NCI-H187 treated with DMSO at 0.1 percent for 48 hours (cell line): ENCODE results near the gene HDLBP.

ENCODE experiments used
- DNase-seq: peaks from one replicate; lab custom pipeline; 2025; lab: John Stamatoyannopoulos, UW

Gene HDLBP

GRCh38 chr2:241255542-241256167 lies 59.8 kb downstream of the HDLBP start:
- no peak for DNase-seq

GRCh38 chr2:241254904-241255351 lies 60.5 kb downstream of the HDLBP start:
- DNase-seq, result no peak

- no peak for DNase-seq
These were observed 62.5 kb downstream of the HDLBP start for GRCh38 chr2:241252778-241253475.

- DNase-seq, result no peak
These were observed 65.8 kb downstream of the HDLBP start for GRCh38 chr2:241249654-241250053.

- no peak for DNase-seq
These were observed 66.6 kb downstream of the HDLBP start for GRCh38 chr2:241248897-241249296.

- DNase-seq, result no peak
These were observed 67.2 kb downstream of the HDLBP start for GRCh38 chr2:241248289-241248688.

- no peak for DNase-seq
These were observed 71.1 kb downstream of the HDLBP start for GRCh38 chr2:241244368-241244767.

GRCh38 chr2:241242306-241242705 lies 73.2 kb downstream of the HDLBP start:
- no peak for DNase-seq

- no peak for DNase-seq
These were observed 73.8 kb downstream of the HDLBP start for GRCh38 chr2:241241669-241242068.

GRCh38 chr2:241240320-241241004 lies 75.0 kb downstream of the HDLBP start:
- DNase-seq, result no peak

- no peak for DNase-seq
These were observed 75.8 kb downstream of the HDLBP start for GRCh38 chr2:241239552-241240202.

GRCh38 chr2:241238693-241239198 lies 76.7 kb downstream of the HDLBP start:
- DNase-seq, result no peak

GRCh38 chr2:241237949-241238371 lies 77.5 kb downstream of the HDLBP start:
- DNase-seq, result no peak

- no peak for DNase-seq
These were observed 78.4 kb downstream of the HDLBP start for GRCh38 chr2:241237047-241237446.

GRCh38 chr2:241235859-241236593 lies 79.4 kb downstream of the HDLBP start:
- no peak for DNase-seq

- no peak for DNase-seq
These were observed 80.3 kb downstream of the HDLBP start for GRCh38 chr2:241234962-241235740.

GRCh38 chr2:241234066-241234790 lies 81.2 kb downstream of the HDLBP start:
- DNase-seq, result no peak

GRCh38 chr2:241232736-241233575 lies 82.5 kb downstream of the HDLBP start:
- no peak for DNase-seq

GRCh38 chr2:241230435-241230834 lies 85.0 kb downstream of the HDLBP start:
- no peak for DNase-seq
